Activated CD8-positive, alpha-beta T cell treated with anti-CD3 and anti-CD28 coated beads for 36 hours (primary cell): ENCODE data around the gene TBC1D1. TPM values are rescaled to one million over a fixed set of nuclear protein-coding genes. Genes with fewer than 3 reads are reported as not detected.

Experiments
- ATAC-seq: fragments of 200-7000 bp; cut with Tn5 transposase; one replicate; pipeline ENCODE4 v1.10.0; 2021; ENCODE audit warnings: mild to moderate bottlenecking, moderate library complexity
- CTCF ChIA-PET: fragments of 350-600 bp; sonication (Branson Sonifier 250); formaldehyde crosslinking; loops from one replicate; lab custom pipeline; 2021; ENCODE audit warnings: antibody characterized with exemption; lab: Charles Lee
- POLR2A ChIA-PET: fragments of 350-600 bp; sonication (Branson Sonifier 250); formaldehyde crosslinking; loops from one replicate; lab custom pipeline; 2021; ENCODE audit warnings: antibody characterized with exemption; lab: Charles Lee
- DNase-seq: peaks from one replicate; pipeline ENCODE4 v3.0.0-alpha.2; 2020
- H3K27ac Mint-ChIP-seq: one replicate; pipeline ENCODE4 v1.8.0; 2021; ENCODE audit warnings: mild to moderate bottlenecking, mixed read lengths
- H3K27me3 Mint-ChIP-seq: one replicate; pipeline ENCODE4 v1.8.0; 2021; ENCODE audit warnings: mixed read lengths
- H3K36me3 Mint-ChIP-seq: one replicate; pipeline ENCODE4 v1.8.0; 2021; ENCODE audit warnings: low read depth, mixed read lengths
- H3K4me1 Mint-ChIP-seq: one replicate; pipeline ENCODE4 v1.8.0; 2021; ENCODE audit warnings: low read depth, mixed read lengths
- H3K4me3 Mint-ChIP-seq: one replicate; pipeline ENCODE4 v1.8.0; 2021; ENCODE audit warnings: mild to moderate bottlenecking, moderate library complexity, mixed read lengths
- H3K9me3 Mint-ChIP-seq: one replicate; pipeline ENCODE4 v1.8.0; 2021; ENCODE audit warnings: mixed read lengths
- CTCF ChIP-seq: fragments of 200-600 bp; IDR thresholded peaks from one replicate; pipeline ENCODE4 v1.8.0; 2022; ENCODE audit warnings: antibody characterized with exemption, mild to moderate bottlenecking
- intact Hi-C: fragments of 100-400 bp; cut with micrococcal nuclease; formaldehyde crosslinking; loops from one replicate; pipeline ENCODE4 v1.10.0; 2022
- total RNA-seq, 2 experiments: library from RNA; stranded (reverse); gene quantifications; one replicate each; pipeline ENCODE4 v1.2.3, GENCODE V29; 2021

TBC1D1 gene
- total RNA-seq, 2 experiments from 2014 or later = 79.4 to 91.4 TPM

DNA sequence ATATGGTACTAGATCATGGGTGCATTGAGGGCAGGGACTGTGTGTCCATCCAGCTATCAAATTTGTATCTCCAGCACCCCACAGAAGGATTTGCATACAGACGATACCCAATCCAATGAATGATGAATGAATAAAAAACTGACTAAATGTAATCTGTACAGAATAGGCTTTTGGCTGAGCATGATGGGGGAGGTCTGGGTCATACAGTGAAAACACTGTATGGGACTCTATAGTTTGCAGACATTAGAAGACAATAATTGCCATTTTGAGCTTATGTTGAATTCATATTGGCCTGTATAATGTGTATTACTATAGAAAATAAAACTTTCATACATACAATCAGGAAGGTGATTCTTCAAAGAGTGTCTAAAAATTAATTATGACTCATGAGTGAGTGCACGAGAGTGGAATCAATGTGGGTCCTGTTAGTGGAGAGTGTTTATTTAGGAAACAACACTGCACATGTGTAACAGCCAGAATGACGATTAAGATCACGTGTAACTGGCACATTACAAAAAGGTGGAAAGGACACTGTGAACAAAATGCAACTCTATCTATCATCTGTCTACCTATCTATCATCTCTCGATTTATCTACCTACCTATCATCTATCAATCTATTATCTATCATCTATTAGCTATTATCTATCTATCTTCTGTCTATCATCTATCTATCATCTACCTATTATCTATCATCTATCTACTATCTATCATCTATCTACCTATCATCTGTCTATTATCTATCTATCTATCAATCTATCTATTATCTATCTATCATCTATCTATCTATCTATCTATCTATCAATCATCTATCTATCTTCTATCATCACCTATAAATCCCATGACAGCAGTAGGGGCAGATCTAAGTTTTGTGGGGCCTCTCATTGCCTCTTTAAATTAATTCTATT is 270.6 kb downstream of the TBC1D1 start:
- peaks cover 13% of the 10 kb centered on the region for H3K9me3 Mint-ChIP-seq
- ATAC-seq (peak; percentile 31), DNase-seq (no peak)
- CTCF ChIA-PET = interaction anchor here (0.9 to 4.8 kb wide), 6 partner anchors 13 to 515 kb away, joined by 3 to 22 read pairs (median 6); no protein-coding TSS in a partner anchor
- peaks cover 62% of the 10 kb centered on the region for H3K4me1 Mint-ChIP-seq
- POLR2A ChIA-PET = interaction anchor here (0.7 to 2.0 kb wide), 7 partner anchors 9 to 335 kb away, joined by 3 to 20 read pairs (median 4); partner anchors contain the start of gene PGM2
- no peak overlapping the region for H3K4me3 Mint-ChIP-seq
- H3K27me3 Mint-ChIP-seq = no peaks in the 10 kb centered on the region
- H3K36me3 Mint-ChIP-seq = peaks cover 12% of the 10 kb centered on the region
- no peak for TF ChIP-seq CTCF
- H3K27ac Mint-ChIP-seq = peak overlapping the region; percentile 59
- intact Hi-C loops = loop anchor here (1.0 kb wide), 1 partner anchor 32 kb away; no protein-coding TSS in a partner anchor

GRCh38 chr4:38162240-38162784 is 271.4 kb downstream of the TBC1D1 start:
- TF ChIP-seq CTCF = no peak
- Mint-ChIP-seq H3K27me3 (no peaks in the 10 kb centered on the region), H3K4me1 (peaks cover 68% of the 10 kb centered on the region), H3K4me3 (no peak overlapping the region), H3K27ac (peak overlapping the region; percentile 87), H3K9me3 (peaks cover 13% of the 10 kb centered on the region), H3K36me3 (peaks cover 12% of the 10 kb centered on the region)
- POLR2A ChIA-PET = interaction anchor here (0.9 to 2.0 kb wide), 5 partner anchors 9 to 30 kb away, joined by 3 to 20 read pairs (median 5); no protein-coding TSS in a partner anchor
- CTCF ChIA-PET = interaction anchor here (0.8 to 4.8 kb wide), 4 partner anchors 13 to 31 kb away, joined by 3 to 22 read pairs (median 6); no protein-coding TSS in a partner anchor
- no peak for DNase-seq
- intact Hi-C loops = no loop called here
- no peak for ATAC-seq

DNA sequence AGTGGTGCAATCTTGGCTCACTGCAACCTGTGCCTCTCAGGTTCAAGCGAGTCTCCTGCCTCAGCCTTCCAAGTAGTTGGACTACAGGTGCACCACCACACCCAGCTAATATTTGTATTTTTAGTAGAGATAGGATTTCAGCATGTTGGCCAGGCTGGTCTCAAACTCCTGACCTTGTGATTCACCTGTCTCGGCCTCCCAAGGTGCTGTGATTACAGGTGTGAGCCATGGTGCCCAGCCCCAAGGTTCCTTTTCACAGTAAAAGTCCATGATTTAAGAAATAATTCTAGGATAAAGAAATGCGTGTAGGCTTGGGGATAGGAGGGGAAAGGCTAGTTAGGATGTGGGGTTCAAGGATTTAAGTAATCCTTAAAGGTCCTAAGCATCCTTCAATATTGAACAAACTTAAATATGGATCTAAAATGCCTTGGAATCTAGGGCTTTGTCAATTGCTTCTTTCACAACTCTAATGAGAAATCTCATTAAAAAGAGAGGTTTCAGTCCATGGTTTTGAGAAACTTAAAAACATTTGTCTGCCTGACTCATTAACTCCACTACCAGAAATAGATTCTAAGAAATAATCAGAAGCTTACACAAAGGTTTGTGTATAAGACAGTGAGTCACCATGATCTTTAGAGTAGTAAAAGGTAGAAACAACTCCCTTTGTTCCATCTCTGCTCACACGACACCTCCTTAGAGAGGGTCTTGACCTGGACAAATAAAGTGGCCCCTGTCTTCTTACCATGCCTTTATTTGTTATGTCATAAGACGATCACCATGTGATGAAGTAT is 272.5 kb downstream of the TBC1D1 start:
- no peak overlapping the region for H3K4me3 Mint-ChIP-seq

GRCh38 chr4:38164346-38164745 is 273.5 kb downstream of the TBC1D1 start:
- H3K4me1 Mint-ChIP-seq = peaks cover 64% of the 10 kb centered on the region
- POLR2A ChIA-PET = interaction anchor here (0.9 to 1.7 kb wide), 3 partner anchors 8 to 35 kb away, joined by 3 to 6 read pairs (median 4); no protein-coding TSS in a partner anchor
- intact Hi-C loops = no loop called here

More for the DNA sequence above, 272.5 kb downstream of the TBC1D1 start:
- peaks cover 12% of the 10 kb centered on the region for H3K36me3 Mint-ChIP-seq
- H3K9me3 Mint-ChIP-seq = peaks cover 13% of the 10 kb centered on the region
- CTCF ChIA-PET = interaction anchor here (1.2 to 4.8 kb wide), 3 partner anchors 11 to 101 kb away, joined by 3 to 22 read pairs (median 4); no protein-coding TSS in a partner anchor
- H3K4me1 Mint-ChIP-seq = peaks cover 66% of the 10 kb centered on the region
- ATAC-seq = peak; percentile 82
- peak; percentile 46 for DNase-seq
- peak overlapping the region; percentile 87 for H3K27ac Mint-ChIP-seq
- intact Hi-C loops = no loop called here
- POLR2A ChIA-PET = interaction anchor here (0.9 to 1.7 kb wide), 6 partner anchors 9 to 34 kb away, joined by 3 to 6 read pairs (median 4); no protein-coding TSS in a partner anchor
- no peaks in the 10 kb centered on the region for H3K27me3 Mint-ChIP-seq
- no peak for TF ChIP-seq CTCF

More at GRCh38 chr4:38164346-38164745, 273.5 kb downstream of the TBC1D1 start:
- DNase-seq = peak; percentile 31
- Mint-ChIP-seq H3K4me3 (no peak overlapping the region), H3K9me3 (peaks cover 13% of the 10 kb centered on the region), H3K27me3 (no peaks in the 10 kb centered on the region), H3K27ac (peak overlapping the region; percentile 87), H3K36me3 (peaks cover 12% of the 10 kb centered on the region)
- no peak for TF ChIP-seq CTCF
- CTCF ChIA-PET = interaction anchor here (1.2 to 4.8 kb wide), 3 partner anchors 10 to 102 kb away, joined by 3 to 22 read pairs (median 4); no protein-coding TSS in a partner anchor
- ATAC-seq = no peak
